BLaER1 (cell line): ENCODE measurements around the gene AGRN.
"Not testable (repeated sequence)": the region's sequence is repeated elsewhere in the genome, so short reads cannot be mapped to it uniquely, and the experiment has no call there.

Experiments used
- H3K27ac ChIP-seq: shearing (Covaris generic); formaldehyde crosslinking; 2 replicates; pipeline ENCODE4 v1.8.1; 2022
- H3K27me3 ChIP-seq: shearing (Covaris generic); formaldehyde crosslinking; 2 replicates; pipeline ENCODE4 v1.8.1; 2022
- H3K36me3 ChIP-seq: shearing (Covaris generic); formaldehyde crosslinking; 2 replicates; pipeline ENCODE4 v1.8.1; 2022
- H3K4me1 ChIP-seq: shearing (Covaris generic); formaldehyde crosslinking; 2 replicates; pipeline ENCODE4 v1.8.1; 2022
- H3K4me2 ChIP-seq: shearing (Covaris generic); formaldehyde crosslinking; 2 replicates; pipeline ENCODE4 v1.8.1; 2022
- H3K4me3 ChIP-seq: shearing (Covaris generic); formaldehyde crosslinking; 2 replicates; pipeline ENCODE4 v1.8.1; 2022
- H3K9ac ChIP-seq: shearing (Covaris generic); formaldehyde crosslinking; 2 replicates; pipeline ENCODE4 v1.8.1; 2022
- H3K9me3 ChIP-seq: shearing (Covaris generic); formaldehyde crosslinking; 2 replicates; pipeline ENCODE4 v1.8.1; 2022
- H4K20me1 ChIP-seq: shearing (Covaris generic); formaldehyde crosslinking; 2 replicates; pipeline ENCODE4 v1.8.1; 2022
- Cebpa-rat ChIP-seq: shearing (Covaris generic); IDR thresholded peaks from 2 replicates; pipeline ENCODE4 v1.8.1; 2022

AGRN gene

DNA sequence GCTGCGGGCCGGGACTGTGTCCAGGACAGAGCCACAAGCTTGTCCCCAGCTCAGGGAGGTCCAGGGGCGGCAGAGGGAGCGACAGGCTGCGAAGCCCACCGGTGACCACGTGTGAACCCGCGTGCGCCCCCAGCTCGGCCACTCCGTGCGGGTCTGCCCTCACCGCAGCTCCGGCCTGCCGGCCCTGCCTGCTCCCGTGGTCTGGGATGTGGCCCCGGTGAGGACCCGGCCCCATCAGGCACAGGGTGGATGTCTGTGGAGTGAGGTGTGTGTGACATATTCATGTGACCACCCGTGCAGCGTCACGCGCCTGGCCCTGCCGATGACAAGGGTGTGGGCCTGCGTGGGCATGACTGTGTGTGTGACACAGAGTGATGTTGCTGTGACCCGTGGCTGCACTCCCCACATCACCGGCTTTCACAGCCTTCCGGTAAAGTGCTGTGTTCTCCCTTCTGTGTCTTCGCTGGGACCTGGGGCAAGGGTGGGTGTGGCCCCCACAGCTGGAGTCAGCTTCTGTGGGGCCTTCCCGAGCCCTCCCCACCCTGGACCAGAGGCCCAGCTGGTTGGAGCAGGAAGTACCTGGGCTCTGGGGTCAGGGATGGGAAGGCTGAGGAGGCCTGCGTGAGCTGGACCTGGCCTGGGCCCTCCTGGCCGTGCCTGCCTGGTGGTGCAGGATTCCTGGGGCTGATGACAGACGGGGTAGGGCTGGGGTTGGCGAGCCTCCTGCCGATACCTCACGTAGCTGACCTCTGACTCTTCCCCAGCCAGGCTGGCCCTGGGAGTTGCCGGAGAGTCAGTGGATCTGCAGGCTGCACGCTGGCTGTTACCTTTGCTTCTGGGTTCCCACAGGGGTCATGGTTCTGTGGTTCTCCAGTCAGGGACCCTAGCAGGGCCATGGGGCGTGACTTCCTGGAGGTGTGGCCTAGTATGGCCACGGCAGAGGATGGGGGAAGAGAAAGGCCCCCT is 50.1 kb downstream of the AGRN start:
- Histone ChIP-seq H3K9ac (peak overlapping the region; percentile 60), H3K36me3 (no peaks in the 10 kb centered on the region), H3K4me1 (peaks cover 68% of the 10 kb centered on the region), H3K27ac (peak overlapping the region; percentile 72), H3K27me3 (peaks cover 22% of the 10 kb centered on the region), H3K4me2 (peak overlapping the region; percentile 98), H3K9me3 (no peaks in the 10 kb centered on the region), H4K20me1 (peaks cover 33% of the 10 kb centered on the region), H3K4me3 (peak overlapping the region; percentile 70)
- no peak for TF ChIP-seq Cebpa-rat

DNA sequence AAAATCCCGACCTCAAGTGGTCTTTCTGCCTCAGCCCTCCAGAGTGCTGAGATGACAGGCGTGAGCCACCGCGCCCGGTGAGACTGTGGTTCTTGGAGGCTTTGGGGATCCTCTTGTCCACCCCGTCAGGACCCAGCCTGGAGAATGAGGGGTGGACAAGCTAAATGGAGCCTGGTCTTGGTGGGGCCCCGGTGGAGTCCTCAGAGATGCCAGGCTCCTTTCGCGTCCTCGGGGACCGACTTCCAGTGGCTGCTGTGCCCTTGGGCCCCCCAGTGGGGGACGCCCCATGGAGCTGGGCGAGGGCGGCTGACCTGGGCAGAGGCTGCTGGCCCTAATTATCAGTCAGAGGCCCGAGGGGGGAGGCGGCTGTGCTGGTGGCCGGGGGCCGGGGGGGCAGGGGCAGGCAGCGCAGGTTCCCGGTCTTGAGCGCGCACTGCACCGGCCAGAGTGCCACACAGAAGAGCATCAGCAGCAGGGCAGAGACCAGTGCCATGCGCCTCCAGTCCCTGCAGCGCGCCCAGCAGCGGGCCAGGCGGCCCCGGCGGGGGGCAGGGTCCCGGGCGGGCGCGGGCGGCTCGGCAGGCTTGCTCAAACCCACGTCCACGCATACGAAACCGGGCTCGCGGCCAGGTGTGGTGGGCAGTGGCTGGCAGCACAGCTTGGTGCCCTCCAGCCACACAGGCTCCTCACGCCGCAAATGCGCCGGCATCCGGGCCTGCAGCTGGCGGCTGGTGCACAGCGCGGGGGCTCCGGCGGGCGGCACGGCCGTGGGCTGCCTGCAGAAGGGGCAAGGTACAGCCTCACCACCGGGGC is 51.8 kb downstream of the AGRN start:
- peak overlapping the region; percentile 98 for H3K4me2 ChIP-seq
- H3K9ac ChIP-seq, result no peak overlapping the region
- H3K27ac ChIP-seq, result no peak overlapping the region; the same call in 1 of the 2 replicates
- peaks cover 29% of the 10 kb centered on the region for H4K20me1 ChIP-seq
- no peak overlapping the region for H3K4me3 ChIP-seq
- no peak for TF ChIP-seq Cebpa-rat
- no peaks in the 10 kb centered on the region for H3K9me3 ChIP-seq
- H3K27me3 ChIP-seq, result peaks cover 25% of the 10 kb centered on the region
- H3K36me3 ChIP-seq, result no peaks in the 10 kb centered on the region
- peaks cover 53% of the 10 kb centered on the region for H3K4me1 ChIP-seq

DNA sequence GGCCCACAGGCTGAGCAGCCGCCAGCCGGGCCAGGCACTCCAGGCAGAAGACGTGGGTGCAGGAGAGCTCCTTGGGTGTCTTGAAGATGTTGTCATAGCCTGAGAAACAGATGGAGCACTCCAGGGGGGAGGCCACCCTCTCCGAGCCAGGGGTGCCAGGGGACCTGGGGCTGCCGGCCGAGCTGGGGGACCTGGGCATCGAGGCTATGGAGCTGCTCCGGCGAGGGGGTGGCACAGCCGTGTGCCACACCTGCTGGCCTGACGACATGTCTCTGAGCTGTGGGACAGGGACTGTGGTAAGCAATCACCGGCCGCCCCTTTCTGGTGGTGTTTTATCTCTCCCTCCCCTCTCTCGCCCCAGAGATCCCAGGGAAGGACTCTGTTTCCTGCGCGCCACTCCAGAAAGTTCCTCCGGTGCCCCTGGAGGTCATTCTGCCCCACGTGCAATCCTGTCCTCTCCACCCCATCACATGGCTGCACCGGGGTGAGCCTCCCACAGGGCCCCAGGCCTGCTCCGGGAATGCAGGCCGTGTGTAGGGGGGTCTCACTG is 52.5 kb downstream of the AGRN start:
- H3K9ac ChIP-seq, result no peak overlapping the region
- no peak overlapping the region for H3K4me3 ChIP-seq
- TF ChIP-seq Cebpa-rat, result no peak
- no peaks in the 10 kb centered on the region for H3K36me3 ChIP-seq
- H3K27ac ChIP-seq, result no peak overlapping the region
- peaks cover 22% of the 10 kb centered on the region for H4K20me1 ChIP-seq
- no peaks in the 10 kb centered on the region for H3K9me3 ChIP-seq
- peaks cover 46% of the 10 kb centered on the region for H3K4me1 ChIP-seq
- peaks cover 22% of the 10 kb centered on the region for H3K27me3 ChIP-seq
- no peak overlapping the region for H3K4me2 ChIP-seq

DNA sequence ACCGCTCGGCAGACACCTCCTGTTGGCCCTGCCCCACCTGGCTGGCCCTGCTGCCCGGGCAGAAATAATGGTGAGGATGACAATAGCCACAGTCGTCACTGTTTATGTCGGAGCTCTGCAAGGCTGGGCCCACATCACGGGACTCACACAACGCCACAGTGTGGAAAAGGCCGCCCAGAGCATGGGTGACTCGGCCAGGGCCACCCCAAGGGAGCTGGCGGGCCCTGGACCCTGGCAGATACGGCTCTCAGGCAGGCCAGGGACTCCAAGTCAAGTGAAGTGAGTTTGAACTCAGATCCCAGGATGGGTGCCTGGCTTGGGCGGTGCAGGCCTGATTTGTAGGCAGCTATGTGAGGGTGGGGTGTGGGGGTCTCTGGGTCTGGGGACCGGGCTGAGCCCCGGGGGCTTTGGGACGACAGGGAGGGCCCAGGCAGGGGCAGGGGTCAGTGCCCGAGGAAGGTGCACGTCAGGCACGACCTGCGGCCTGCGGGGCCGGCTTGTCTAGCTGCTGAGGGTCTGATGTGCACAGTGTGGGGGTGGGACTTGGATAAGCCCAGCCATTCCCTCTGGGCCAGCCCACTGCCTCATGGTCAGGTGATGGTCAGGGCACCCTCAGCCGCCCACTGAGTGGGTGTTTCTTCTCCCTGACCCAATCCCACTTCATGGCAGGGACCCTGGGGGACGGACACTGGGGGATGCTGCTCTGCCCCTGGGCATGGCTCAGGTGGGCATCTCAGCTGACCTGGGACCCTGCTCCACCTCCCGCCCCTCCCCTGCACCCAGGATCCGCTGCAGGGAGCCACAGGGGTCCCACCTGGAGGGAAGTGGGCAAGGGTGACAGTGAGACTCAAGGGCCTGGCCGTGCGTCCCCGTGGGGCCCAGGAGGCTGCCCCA is 53.2 kb downstream of the AGRN start:
- peaks cover 15% of the 10 kb centered on the region for H4K20me1 ChIP-seq
- H3K4me3 ChIP-seq, result no peak overlapping the region
- H3K9ac ChIP-seq, result no peak overlapping the region
- no peak overlapping the region for H3K27ac ChIP-seq
- H3K4me2 ChIP-seq, result no peak overlapping the region
- H3K4me1 ChIP-seq, result peaks cover 39% of the 10 kb centered on the region
- no peak for TF ChIP-seq Cebpa-rat
- no peaks in the 10 kb centered on the region for H3K36me3 ChIP-seq
- H3K9me3 ChIP-seq, result no peaks in the 10 kb centered on the region
- peaks cover 27% of the 10 kb centered on the region for H3K27me3 ChIP-seq

DNA sequence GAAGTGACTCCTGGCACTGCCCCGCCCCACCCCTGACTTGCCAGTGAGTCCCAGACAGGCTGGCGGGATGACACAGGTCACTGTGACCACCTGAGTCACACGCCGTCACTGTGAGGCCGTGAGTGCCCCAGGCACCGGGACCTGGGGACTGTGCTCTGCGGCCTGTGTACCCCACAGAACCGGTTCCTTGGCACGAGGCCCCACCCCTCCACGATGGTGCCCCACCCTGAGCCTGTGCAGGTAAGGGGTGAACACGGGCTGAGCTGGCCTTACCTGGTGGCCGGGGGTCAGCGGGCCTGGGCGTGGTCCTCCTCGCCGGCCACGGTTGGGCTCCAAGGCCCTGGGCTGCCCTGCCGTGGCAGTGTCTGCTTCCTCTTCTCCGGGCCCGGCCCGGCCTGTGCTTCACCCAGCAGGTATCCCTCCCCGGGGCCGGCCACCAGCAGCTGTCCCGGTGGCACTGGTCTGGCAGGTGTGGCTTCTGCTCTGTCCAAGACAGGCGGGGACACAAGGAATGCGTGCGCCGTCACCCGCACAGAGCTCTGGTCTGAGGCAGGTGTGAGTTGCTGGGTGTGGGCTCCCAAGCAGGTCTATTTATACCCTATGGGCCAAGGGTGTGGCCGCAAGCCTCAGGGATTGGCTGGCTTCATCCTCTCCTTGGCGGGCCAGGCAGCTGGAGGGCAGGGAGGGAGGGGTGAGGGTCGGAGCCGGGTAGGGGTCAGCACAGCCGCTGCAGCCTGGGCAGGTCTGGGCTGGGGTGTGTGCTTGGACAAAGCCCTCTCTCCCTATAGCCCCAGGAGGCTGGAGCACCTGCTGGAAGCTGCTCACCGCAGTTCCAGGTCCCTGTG is 54.0 kb downstream of the AGRN start, which contains the start of gene RNF223:
Gene RNF223, minus strand, starts transcription at position 564 of the 845 bp plus-strand sequence. CDS start 1,740 bp downstream, outside the sequence.
- peaks cover 33% of the 10 kb centered on the region for H3K4me1 ChIP-seq
- H4K20me1 ChIP-seq, result peaks cover 10% of the 10 kb centered on the region
- H3K27me3 ChIP-seq, result peaks cover 31% of the 10 kb centered on the region
- H3K36me3 ChIP-seq, result no peaks in the 10 kb centered on the region
- no peak within 1 kb of the TSS for H3K4me3 ChIP-seq
- no peak within 1 kb of the TSS for H3K9ac ChIP-seq
- no peaks in the 10 kb centered on the region for H3K9me3 ChIP-seq
- H3K27ac ChIP-seq, result no peak within 1 kb of the TSS
- TF ChIP-seq Cebpa-rat, result no peak
- no peak within 1 kb of the TSS for H3K4me2 ChIP-seq

DNA sequence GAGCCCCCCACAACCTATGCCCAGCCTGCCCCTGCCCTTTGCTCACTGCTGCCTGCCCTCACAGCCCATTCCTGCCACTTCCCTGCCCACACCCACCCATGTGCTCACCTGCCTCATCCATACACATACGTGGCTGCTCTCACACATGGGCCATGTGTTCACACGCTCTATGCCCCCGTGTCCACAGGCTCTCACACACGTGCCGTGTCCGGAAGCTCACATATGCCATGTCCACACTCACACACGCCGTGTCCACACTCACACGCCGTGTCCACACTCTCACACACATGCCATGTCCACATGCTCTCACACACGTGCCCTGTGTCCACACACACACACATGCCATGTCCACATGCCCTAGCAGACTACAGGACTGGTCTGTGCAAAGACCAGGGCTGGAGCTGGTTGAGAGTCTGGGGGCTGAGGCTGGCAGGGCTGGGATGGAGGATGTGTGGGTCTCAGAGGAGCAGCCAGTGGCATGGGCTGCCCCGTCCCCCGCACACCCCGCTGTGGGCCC is 54.8 kb downstream of the AGRN start:
- Histone ChIP-seq H4K20me1 (peaks cover 6% of the 10 kb centered on the region), H3K4me3 (no peak overlapping the region), H3K36me3 (no peaks in the 10 kb centered on the region), H3K27ac (no peak overlapping the region), H3K27me3 (peaks cover 31% of the 10 kb centered on the region), H3K9ac (no peak overlapping the region), H3K4me2 (no peak overlapping the region), H3K4me1 (peaks cover 33% of the 10 kb centered on the region), H3K9me3 (no peaks in the 10 kb centered on the region)
- TF ChIP-seq Cebpa-rat, result no peak

DNA sequence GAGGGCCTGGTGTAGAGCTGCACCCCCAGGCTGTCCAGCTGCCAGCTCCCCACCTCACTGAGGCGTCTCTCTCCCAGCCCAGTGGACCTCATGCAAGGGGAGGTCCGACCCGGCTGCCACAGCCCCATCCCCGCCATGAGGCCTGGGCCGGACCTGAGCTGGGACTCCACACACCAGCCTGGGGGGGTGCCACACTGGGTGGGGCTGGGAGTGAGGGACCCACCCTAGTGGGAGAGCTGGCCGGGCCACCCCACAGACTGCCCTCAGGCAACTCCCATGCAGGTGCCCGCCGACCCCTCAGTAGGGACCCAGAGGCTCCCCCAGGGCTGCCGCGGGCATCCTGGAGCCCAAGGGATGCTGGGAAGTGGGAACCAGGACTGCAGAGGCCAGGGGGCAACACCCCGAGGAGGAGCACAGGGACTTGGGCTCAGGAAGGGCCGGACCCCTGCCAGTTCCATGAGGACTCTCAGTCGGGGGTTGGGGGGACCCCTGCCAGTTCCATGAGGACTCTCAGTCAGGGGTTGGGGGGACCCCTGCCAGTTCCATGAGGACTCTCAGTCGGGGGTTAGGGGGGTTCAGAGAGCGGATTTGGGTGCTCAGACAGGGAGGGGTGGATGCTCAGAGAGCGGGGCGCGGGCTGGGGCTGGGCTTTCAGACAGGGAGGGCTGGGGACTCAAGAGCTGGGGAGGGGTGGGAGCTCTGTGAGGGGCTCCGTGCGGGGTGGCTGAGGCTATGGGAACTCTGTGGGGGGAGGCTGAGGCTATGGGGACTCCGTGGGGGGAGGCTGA is 55.4 kb downstream of the AGRN start:
- Histone ChIP-seq H3K27me3 (peaks cover 31% of the 10 kb centered on the region), H3K4me1 (peaks cover 33% of the 10 kb centered on the region), H3K4me3 (no peak overlapping the region), H3K9ac (no peak overlapping the region), H3K9me3 (no peaks in the 10 kb centered on the region), H4K20me1 (no peaks in the 10 kb centered on the region), H3K4me2 (no peak overlapping the region), H3K36me3 (no peaks in the 10 kb centered on the region), H3K27ac (no peak overlapping the region)
- no peak for TF ChIP-seq Cebpa-rat

DNA sequence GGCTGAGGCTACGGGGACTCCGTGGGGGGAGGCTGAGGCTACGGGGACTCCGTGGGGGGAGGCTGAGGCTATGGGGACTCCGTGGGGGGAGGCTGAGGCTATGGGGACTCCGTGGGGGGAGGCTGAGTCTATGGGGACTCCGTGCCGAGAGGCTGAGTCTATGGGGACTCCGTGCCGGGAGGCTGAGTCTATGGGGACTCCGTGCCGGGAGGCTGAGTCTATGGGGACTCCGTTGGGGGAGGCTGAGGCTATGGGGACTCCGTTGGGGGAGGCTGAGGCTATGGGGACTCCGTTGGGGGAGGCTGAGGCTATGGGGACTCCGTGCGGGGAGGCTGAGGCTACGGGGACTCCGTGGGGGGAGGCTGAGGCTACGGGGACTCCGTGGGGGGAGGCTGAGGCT is 57.5 kb downstream of the AGRN start:
- H3K9me3 ChIP-seq, result not testable (repeated sequence)

More for the DNA sequence above, 57.5 kb downstream of the AGRN start:
- H3K27me3 ChIP-seq, result peaks cover 31% of the 10 kb centered on the region
- H3K9ac ChIP-seq, H3K27ac ChIP-seq, H3K4me3 ChIP-seq, H3K4me2 ChIP-seq, H3K36me3 ChIP-seq, H4K20me1 ChIP-seq: not testable (repeated sequence)
- H3K4me1 ChIP-seq, result peaks cover 30% of the 10 kb centered on the region
